Fibroblast of peridontal ligament (primary cell): ENCODE results near the gene RAMP3.

Experiments used
- DNase-seq: peaks from one replicate; pipeline ENCODE4 v3.0.0-alpha.2; 2010; ENCODE audit errors: extremely low read depth

The RAMP3 gene

DNA sequence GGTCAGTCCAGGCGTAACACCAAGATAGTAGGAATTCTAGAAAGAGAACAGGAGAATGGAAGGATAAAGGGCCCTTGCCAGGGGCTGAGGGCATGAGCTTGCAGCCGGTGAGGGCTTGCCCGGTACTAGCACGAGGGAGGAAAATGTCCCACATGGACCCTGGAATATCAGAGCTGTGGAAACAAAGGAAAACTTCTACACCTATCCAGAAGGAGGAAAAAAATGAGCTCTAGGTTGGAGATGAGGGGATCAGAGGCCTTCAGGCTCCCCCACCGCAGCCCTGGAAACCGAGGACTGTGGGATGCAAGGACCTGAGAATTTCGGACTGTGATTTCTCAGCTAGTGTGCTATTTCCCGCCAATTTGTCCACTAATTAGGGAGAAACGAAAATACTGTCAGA is 22.1 kb downstream of the RAMP3 start:
- DNase-seq = no peak

DNA sequence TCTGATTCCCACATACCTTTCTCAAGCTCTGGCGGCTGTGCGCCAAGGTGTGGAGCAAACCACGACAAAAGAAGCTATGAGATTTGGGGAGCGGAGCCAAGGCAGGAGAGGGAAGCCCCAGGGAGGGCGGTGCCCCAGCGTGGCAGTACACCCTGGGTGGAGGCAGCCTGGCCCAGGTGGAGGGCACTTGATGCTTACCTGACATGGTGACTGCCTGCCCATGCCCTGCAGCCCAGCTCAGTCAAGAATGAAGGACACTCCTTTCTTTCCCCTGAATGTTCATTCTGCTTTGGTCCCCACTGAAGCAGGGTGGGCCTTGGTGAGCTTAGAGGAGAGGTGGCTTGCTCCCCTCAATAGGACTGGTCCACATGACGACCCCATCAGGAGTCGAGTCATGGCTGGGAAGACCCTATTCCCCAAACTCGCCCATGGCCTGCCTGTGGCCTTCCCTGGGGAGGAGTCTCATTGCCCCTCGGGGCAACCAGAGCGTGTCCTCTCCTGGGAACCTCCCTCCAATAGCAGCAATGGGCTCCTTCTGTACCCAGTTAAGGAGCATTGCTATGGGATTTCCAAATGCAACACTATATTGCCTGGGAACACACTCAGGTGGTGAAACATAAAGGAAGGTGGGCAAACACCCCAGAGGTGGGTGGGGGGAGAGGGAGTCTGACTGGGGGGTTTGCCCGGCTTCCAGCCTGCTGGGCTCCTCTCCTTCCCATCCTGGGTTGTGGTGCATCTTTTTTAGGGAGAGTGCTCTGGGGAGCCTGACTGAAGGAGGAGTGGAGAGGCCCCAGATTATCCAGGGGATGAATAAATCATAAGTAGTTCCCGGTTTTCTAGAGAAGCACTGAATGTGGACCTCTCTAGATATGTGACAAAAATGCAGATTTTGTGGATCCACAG is 22.7 kb downstream of the RAMP3 start:
- DNase-seq = no peak

GRCh38 chr7:45181286-45181960 is 23.8 kb downstream of the RAMP3 start:
- DNase-seq = no peak

- DNase-seq = no peak
These were observed 24.6 kb downstream of the RAMP3 start for GRCh38 chr7:45181991-45182855.

GRCh38 chr7:45182856-45183710 is 25.5 kb downstream of the RAMP3 start:
- DNase-seq = no peak

DNA sequence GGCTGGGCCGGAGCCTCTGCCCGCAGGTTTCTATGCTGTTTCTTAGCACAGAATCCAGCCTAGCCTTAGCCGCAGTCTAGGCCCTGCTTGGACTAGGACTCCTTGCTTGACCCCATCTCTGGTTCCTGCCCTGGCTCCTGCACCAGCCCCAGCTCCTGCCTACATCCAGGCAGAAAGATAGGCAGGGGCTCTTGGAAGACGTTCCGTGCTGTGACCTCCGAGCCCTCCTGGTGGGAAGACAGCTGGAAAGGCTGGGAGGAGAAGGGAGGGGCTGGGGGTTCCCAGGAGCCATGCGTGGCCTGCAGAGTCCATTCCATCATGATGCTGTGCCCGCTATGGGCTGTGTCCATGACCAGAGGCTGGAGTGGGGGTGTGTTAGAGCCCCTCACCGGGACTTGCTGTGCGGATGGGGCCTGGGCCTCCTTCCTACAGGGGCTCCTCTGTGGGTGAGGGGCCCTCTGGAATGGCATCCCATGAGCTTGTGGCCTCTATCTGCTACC is 26.2 kb downstream of the RAMP3 start:
- DNase-seq = no peak

DNA sequence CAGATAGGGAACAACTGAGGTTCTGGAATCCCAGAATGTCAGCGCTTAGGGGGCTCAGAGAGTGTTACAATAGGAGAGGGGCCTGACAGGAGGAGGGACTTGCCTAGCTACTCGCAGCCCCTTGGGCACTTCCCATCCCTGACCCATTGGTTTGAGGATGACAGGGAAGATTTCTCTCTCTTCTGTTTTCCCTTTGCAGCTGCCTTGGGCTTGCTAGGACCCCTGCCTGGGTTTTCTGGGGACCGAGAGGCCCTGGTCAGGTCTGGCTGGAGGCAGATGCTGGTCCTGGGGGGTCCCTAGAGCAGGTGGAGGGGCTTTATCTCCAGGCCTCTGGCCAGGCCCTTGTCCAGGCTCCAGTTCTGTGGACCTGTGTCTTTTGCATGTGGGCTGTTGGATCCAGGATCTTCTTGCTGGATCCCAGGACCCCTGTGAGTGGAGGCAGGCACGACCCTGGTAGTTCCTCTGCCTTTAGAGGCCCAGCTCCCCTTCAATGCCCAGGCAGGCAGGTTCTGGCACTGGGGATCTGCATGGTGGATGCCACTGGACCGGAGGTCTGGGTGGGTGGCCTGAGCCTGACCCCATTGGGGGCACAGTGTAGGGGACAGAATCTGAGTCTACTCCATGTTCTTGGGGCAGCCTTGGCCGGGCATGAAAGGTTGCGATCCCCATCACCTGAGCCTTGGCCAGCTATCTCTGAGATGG is 26.9 kb downstream of the RAMP3 start:
- no peak for DNase-seq

DNA sequence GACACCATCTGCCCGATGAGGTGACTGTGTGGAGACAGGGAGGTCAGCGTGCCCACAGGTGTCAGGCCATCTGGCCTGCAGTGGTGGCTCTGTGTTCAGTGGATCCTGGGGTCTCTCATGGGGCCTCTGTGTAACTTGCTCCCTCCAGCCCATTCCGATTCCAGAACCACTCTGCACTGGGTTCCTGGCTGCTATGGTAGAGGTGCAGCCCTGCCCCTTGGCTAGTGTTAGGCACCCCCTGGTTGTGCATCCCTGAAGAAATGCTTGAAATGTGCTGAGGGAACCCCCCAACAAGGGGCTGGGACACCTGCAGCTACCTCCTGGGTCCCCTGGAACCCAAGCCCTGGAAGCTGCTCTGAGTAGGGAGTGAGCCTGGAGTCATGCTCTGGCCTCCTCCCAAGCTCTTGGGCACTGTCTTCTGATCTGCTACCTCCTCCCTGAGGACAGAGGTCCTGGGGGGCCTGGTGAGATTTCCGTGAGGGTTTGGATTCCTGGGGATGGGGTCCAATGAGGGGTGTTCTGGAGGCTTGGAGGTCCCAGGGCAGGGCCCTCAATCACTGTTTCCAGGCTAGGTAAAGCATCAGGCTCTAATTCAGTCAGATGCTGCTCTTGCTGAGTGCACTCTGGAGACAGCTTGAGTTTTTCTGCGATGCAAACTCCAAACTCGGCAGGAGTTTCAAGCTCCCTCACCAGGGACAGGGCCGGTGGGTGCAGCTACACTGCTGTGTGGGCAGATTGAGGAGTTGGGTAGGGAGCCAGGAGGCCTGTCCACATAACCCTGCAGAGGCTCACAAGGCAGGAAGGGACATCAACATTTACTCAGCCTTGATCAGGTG is 27.7 kb downstream of the RAMP3 start:
- DNase-seq = no peak

GRCh38 chr7:45185864-45186250 is 28.3 kb downstream of the RAMP3 start:
- DNase-seq = no peak

- DNase-seq = no peak
These were observed 28.7 kb downstream of the RAMP3 start for GRCh38 chr7:45186261-45186813.

DNA sequence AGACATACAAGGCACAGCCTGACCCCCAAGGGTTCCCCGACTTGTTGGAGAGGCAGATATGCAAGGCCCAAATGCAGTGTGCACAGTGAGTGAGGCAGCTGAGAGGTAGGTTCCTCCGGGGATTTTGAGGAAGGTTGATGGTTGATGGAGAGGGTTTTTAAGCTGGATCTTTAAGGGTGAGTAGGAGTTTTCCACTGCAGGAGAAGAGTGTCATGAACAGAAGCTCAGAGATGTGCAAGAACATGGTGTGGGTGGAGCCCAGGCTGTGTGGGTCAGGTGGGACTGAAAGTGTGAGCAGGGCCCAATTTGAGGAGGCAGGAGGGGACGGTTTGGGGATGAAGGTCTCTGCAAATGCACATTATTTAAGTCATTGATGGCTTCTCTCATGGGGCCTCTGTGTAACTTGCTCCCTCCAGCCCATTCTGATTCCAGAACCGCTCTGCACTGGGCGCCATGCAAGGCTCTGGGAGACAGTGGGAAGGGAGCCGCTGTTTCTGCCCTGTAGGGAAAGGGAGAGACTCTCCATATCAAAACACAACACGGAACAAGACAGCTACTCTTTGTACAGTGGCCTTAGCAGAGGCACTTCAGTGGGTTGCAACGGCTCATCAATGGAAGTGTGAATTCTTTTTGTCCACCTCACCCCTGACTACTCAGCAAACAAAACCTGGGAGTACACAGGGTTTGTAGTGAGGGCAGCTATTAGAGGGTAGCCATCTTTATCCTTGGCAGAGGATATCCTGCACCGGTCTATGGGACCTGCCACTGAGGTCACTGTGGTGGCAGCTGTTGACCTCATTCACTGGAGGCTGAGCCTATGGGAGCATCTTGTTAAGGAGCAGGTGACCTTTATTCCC is 29.7 kb downstream of the RAMP3 start:
- no peak for DNase-seq

DNA sequence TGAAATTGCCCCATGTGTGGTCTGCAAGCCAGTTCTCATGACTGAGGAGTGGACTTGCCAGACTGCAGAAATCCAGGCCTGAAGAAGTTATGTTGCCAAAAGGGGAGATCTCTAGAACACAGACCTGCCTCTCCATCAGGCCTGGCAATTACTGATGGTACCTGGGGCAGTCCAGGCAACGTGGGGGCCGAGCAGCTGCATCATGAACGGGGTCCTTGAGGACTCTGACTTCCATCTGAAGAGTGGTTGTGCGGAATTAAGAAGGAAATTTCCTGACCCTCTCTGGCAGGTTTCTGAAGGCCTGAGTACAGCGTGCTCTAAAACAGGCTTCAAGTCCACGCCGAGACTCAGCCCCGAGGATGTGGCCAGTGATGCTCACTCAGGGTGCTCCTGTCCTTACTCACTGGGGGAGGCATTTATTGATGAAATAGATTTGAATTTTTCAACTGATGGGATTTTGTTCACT is 30.4 kb downstream of the RAMP3 start:
- no peak for DNase-seq

- DNase-seq = no peak
These were observed 31.1 kb downstream of the RAMP3 start for GRCh38 chr7:45188736-45189135.

DNA sequence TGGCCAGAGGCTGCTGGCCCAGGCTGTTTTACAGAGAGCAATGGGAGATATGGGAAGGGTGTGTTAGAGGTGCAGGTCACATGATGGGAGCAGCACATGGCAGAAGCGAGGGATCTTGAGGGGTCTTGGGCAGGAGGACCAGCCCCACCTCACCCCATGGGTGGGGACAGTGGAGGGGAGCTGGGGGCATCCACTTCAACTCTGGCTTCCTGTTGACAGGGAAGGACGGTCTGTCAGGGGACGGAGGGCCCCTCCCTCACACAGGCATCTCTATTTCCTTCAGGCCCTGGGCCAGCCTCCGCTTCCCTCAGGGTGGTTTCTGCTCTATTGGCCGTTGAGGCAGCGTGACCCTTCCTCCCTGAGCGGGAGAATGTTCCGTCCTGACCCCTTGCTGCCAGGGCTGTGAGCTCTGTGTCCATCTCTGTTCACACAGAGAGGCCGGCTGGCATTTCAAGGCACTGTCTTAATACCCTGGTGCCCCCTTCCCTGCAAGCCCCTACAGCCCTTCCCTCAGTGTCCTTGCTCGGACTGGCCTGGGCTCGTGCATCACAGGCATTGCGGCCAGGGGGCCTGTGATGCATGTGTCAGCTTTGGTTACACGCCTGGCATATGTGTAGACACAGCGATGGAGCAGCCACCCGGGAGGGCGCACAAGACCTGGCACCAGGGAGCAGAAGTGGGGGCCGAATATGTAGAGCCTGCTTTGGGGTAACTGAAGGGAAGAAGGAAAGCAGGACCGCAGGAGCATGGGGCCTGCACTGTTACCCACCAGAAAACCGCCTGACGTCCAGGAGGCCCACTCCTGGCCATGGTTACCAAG is 31.8 kb downstream of the RAMP3 start:
- no peak for DNase-seq

DNA sequence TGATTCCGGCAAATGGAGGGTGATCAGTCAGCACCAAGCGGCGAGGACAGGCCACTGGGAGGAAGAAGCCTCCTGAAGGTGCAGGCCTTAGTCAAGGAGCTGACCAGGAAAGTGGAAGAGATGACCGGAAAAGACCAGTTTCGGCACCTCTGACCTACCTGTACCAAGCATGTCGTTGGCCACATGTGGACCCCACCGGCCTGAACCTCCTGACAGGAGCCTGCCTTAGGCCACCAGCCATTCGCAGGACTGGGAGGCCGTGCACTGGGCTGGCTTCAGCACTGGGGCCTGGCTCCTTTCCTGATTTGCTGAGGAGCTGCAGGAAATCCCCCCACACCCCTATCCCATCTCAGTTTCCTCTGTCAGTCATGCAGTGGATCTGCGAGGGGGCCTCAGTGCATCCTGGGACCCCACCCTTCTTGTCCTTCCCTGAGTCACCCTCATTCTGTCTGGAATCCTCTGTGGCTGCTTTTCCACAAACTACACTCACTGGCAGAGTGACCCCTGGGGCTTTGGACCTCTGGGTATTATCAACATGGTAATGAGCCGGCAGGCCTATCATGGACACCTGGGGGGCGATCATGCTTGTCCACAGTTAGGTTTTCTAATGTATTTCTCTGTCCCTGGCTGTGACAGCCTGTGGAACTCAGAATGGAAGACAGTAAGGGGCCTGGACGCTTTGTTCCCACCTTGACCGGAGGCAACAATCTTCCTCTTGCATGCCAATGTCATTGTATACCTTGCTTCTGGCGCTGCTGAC is 33.0 kb downstream of the RAMP3 start:
- no peak for DNase-seq

- no peak for DNase-seq
These were observed 33.8 kb downstream of the RAMP3 start for GRCh38 chr7:45191396-45191795.

- no peak for DNase-seq
These were observed 35.0 kb downstream of the RAMP3 start for GRCh38 chr7:45192621-45193041.
